ENCODE results near the gene VDR.

The VDR gene

DNA sequence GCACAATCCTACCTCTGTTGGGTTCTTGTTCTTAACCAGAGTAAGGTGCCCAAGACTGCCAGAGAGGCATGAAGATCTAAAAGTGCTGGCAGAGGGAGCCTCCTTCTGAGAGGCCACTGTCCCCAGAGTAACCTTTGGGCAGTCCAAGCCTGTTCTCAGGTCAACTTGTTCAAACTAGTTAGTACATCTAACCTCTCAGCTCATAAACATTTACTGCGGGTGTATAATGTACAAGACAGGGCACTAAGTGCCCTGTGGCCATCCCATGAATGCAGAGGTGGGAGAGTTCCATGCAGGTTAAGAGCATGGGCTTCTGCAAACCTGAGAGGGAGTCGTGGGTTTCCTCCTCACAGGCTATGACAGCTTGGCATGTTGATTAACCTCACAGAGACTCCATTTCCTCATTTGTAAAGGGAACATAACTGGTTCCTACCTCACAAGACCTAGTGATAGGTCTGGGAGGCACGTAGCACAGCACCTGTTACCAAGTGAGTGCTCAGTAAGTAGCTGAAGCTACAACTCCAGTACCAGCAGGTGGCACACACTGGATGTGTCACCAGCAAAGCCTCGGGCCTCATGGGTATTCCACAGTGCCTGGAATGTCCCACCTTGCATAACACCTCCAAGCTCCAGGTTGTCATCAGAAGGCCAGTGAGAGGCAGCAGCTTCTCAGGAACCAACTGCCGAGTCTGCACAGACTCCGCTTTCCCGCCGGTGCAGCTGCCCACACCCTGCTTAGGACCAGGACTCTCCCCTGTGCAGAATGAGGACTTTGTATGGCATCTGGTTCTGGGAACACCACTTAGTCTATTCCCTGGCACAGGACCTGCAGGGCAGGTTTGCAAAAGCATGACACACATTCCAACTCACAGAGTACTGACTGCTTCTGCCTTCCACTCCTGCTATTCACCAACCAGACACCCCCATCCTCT, 4.4 kb downstream of the VDR start:
- in situ Hi-C loops (cut with HindIII; ENCODE audit: low pct_ligation_motif_present, low pct_unique_long_range_greater_than_20kb, low sequenced_read_pairs), result no loop called here
- DNase-seq, result no peak

DNA sequence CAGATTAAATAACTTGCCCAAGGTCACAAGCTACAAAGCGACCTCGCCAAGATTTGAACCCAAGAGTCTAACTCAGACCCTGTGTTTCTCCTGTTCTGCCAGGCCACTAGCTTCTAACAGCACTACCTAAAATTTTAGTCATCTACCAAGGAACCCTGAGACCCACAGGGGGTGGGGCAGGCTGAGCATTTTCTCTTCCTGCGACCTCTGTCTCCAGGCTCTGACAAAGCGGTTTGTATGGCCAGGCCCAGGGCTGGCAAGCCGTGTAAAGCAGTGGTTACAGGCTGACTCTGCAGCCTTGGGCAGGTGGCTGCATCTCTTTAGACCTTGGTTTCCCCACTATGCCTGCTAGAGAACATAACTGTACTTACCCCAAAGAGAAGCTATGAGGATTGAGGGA, 5.3 kb downstream of the VDR start:
- in situ Hi-C loops (cut with HindIII; ENCODE audit: low pct_ligation_motif_present, low pct_unique_long_range_greater_than_20kb, low sequenced_read_pairs), result no loop called here
- DNase-seq, result no peak

DNA sequence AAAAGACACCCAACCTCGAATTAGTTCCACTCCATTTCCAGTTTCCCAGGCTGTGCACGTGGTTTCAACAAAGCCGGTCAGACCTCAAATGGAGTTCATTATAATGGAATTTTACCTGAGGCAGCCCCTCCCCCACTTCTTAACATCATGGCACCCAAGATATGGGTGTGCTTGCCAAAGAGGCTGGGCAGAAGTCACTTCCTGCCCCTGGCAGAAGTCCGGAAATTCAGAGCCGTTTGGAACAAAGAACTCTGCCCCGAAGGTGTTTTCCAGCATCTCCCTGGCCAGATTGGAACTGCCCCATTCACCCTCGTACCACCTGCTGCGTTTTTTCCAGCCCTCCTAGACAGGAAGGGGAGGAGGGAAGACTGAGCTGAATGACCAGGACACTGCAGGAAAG, 8.2 kb downstream of the VDR start:
- peak; percentile 54 for DNase-seq
- in situ Hi-C loops (cut with HindIII; ENCODE audit: low pct_ligation_motif_present, low pct_unique_long_range_greater_than_20kb, low sequenced_read_pairs), result no loop called here

DNA sequence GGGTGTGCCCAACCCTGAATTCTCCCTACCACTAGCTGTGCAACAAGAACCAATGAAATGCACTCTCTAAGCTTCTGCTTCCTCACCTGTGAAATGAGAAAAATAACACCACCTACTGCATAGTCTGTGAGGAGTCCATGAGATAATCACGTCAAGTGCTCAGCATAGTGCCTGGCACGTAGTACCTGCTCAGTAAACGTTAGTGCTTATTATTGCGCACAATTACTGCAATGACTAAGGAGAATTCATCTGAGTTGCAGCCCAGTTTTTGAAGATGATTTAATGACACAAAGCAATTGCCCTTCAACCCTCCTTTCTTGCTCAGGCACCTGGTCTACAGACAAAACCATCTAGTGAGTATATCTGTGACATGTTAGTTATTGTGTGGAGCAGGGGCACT, 8.8 kb downstream of the VDR start:
- DNase-seq, result no peak
- in situ Hi-C loops (cut with HindIII; ENCODE audit: low pct_ligation_motif_present, low pct_unique_long_range_greater_than_20kb, low sequenced_read_pairs), result no loop called here

DNA sequence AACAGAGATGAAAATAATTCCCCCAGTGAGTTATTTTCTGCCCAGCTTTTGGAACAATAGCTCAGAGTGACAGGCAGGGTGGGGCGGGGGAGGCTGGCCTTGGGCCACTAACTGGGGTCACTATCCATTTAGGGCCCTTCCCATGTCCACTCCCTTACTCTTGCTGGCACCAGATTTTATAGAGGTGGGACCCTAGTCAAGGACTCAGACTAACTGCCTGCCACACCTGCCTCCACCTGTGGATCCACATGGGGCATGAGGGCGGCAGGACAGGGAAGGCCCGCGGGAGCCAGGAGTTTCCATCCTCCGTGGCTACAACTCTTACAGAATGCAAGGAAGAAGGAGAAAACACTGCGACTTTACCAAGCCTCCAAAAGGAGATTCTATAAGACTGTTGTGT, 10.1 kb downstream of the VDR start:
- in situ Hi-C loops (cut with HindIII; ENCODE audit: low pct_ligation_motif_present, low pct_unique_long_range_greater_than_20kb, low sequenced_read_pairs), result no loop called here
- DNase-seq, result no peak

DNA sequence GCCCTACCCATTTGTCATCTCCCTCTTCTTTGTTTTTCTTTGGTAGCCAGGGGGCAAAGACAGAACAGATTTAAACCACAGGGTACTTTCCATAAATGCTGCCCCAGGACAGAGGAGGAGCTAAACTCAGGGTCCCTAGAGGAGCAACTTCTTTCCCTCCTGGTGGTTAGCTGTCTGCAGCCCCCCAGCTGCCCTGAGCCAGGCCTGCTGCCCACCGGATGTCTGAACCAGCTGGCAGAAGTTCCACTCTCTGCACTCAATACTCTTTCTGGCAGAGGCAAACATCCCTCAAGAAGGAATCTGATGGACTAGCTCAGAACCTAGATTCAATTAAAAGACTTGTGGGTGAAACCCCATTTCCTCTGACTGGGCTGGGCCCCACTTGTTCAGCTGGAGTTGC, 10.7 kb downstream of the VDR start:
- in situ Hi-C loops (cut with HindIII; ENCODE audit: low pct_ligation_motif_present, low pct_unique_long_range_greater_than_20kb, low sequenced_read_pairs), result no loop called here
- no peak for DNase-seq

DNA sequence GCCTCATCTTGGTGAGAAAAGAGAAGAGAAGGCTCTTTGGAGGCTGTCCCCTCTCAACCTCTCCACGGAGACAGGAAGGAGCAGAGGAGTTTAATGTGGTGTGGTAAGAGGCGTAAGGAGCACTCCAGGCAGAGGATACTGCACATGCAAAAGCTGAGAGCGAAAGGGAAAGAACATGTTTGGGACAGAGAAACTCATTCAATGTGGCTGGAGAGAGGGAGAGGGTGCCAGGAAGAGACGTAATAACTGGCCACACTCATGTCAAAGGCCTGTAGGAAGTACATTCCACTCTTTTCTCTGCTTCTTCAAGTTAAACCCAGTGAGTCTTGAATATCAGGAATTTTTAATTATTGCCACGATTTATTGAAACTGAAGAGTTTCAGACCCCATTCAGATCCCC, 12.0 kb downstream of the VDR start:
- no peak for DNase-seq
- in situ Hi-C loops (cut with HindIII; ENCODE audit: low pct_ligation_motif_present, low pct_unique_long_range_greater_than_20kb, low sequenced_read_pairs), result no loop called here

DNA sequence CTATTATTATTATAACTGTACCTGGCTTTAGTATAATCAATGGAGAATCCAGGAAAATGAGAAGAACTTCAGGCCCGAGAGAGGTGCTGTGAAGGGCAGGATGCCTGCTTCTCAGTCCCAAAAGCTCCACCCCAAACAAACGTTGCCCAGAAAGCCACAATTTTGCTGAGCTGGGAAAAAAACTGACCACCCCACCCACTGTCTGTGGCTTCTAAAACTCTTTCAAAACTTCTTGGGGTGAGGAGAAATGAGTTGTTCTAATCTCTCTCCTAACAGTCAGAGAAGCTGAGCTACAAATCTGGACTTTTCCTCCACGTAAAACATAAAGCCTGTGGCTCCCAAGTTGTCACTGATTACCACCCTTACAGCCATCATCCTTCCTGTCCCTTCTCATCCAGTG, 13.4 kb downstream of the VDR start:
- DNase-seq, result no peak
- in situ Hi-C loops (cut with HindIII; ENCODE audit: low pct_ligation_motif_present, low pct_unique_long_range_greater_than_20kb, low sequenced_read_pairs), result no loop called here

DNA sequence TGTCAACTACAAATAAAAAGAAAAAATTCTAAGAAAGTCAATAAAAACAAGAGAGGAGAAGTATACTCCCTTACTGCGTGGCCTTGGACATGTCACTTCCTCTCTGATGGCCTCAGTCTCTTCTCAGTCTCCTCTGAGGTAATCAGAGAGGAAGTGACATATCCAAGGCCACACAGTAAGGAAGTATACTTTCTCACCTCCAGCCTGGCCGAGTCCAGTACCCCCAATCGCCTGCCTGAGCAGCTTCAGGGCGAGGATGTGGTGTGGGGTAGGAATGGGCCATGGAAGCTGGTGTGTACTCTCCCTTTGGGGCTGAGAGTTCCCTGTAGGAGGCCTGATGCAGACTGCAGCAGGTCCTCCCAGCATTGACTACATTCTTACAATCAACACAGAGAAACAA, 15.8 kb downstream of the VDR start:
- DNase-seq, result no peak
- in situ Hi-C loops (cut with HindIII; ENCODE audit: low pct_ligation_motif_present, low pct_unique_long_range_greater_than_20kb, low sequenced_read_pairs), result no loop called here

DNA sequence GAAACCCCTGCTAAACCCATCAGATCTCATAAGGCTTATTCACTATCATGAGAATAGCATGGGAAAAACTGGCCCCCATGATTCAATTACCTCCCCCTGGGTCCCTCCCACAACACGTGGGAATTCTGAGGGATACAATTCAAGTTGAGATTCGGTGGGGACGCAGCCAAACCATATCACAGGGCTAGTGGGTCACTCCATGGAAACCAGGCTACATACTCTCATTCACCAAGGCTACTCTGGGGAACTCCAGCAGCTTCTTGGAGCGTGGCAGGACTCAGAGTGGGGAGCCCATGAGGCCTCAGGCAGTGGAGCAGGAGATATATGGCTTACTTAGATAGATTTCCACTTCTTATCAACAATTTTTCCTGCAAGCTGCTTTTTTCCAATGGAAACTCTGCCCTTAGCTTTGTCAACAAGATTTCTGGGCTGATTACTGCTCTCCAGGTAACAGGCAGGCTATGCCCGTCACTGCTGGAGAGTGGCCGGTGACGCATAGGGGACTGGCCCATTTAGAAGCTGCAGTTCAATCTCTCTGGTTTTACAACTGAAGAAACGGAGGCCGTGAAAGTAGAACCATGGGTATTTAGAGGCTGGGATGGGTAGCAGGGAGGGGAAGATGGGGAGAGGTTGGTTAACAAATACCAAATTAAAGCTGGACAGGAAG, 16.5 kb downstream of the VDR start:
- DNase-seq, result no peak
- in situ Hi-C loops (cut with HindIII; ENCODE audit: low pct_ligation_motif_present, low pct_unique_long_range_greater_than_20kb, low sequenced_read_pairs), result no loop called here

DNA sequence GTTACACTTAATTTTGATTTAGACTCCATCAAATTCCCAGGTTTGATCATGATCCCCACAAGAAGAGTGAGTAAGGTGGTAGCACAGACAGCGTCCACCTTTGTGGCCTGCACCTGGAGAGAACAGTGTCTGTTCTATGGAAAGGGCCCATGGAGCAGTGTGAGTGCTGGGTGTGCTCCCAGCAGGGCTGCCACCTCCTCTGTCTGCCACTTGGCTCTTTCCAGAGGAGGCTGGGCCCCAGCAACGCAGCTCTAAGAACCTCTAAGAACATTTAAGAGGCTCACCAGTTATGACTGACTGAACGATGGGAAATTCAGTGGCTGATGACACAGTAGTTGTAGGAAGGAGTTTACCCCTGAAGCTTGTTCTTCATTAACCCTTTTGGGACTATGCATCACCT, 17.3 kb downstream of the VDR start:
- DNase-seq, result no peak
- in situ Hi-C loops (cut with HindIII; ENCODE audit: low pct_ligation_motif_present, low pct_unique_long_range_greater_than_20kb, low sequenced_read_pairs), result no loop called here

DNA sequence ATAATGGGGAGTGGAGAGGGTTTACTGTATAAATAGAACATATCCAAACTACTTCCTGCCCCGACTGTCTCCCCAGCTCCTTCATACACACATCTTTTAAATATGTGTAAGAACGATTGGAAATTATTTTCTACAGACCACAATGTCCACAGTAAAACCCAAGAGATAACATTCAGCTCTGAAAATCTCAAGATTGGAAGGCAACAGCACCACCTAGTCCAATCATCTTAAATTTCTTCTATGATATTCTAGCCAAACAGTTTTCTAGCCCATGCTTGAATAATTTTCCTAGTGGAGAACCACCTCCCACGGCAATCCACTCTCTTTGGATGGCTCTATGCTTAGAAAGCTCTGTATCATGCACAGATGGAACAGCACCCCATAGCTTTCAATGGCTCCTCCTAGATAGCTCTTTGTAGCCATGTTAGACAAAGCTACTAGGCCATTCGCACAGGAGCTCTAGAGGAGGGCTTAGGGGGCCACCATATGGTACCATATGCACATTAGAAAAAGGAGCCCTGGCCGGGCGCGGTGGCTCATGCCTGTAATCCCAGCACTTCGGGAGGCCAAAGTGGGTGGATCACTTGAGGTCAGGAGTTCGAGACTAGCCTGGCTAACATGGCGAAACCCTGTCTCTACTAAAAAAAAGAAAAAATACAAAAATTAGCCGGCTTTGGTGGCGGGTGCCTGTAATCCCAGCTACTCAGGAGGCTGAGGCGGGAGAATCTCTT, 18.1 kb downstream of the VDR start:
- in situ Hi-C loops (cut with HindIII; ENCODE audit: low pct_ligation_motif_present, low pct_unique_long_range_greater_than_20kb, low sequenced_read_pairs), result no loop called here
- DNase-seq, result peak; percentile 17

DNA sequence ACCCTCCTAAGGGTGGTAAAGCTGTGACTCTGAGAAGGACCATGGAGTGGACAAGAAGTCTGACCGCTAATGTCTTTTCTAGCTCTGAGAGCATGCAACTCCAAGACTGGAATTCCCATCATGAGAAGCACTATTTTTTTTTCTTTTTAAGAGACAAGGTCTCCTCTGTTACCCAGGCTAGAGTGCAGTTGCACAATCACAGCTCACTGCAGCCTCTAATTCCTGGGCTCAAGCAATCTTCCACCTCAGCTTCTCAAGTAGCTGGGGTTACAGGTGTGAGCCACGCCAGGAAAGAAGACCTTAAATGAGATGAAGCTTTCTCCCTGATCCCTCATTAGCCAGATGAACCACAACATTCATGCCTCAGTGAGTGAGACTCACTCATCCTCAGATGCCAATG, 19.2 kb downstream of the VDR start:
- no peak for DNase-seq
- in situ Hi-C loops (cut with HindIII; ENCODE audit: low pct_ligation_motif_present, low pct_unique_long_range_greater_than_20kb, low sequenced_read_pairs), result no loop called here

DNA sequence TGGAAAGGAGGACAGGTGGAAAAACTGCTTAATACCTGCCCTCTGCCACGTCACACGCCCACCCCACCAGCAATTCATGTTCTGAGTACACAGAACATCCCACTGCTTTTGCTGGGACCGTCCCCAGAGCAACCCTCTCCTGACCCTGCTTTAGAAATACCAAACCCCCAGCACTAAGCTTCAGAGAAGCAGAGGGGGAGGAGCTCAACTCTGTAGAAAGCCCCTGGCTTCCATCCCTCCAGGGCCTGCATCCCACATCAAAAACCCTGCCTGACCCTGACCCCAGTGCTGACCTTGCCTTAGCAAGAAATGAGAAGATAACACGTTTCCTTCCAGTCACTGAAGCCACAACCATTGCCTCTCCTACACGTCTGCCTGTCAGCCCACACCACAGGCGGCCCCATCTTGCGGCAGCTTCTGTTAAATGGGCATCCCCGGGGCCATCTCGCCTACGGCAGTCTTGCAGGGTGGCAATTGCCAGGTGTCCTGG, 19.7 kb downstream of the VDR start:
- in situ Hi-C loops (cut with HindIII; ENCODE audit: low pct_ligation_motif_present, low pct_unique_long_range_greater_than_20kb, low sequenced_read_pairs), result no loop called here

DNA sequence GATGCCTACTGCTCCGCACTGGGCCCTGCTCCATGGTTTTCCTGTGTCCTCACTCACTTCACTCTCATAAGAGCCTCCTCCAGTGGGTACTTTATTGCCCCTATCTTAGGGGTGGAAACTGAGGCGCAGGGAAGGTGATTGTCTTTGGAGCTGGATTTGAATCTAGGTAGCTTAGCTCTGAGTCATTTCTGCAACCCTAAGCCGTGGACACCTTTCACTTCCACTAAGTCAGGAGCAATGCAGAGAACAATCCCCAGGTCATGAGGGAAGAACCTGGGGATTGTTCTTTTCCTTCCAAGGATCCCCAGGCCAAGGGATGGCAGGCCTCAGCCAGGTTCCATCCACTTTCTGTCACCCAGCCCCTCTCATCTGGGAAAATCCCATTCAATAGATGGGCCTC, 20.3 kb downstream of the VDR start:
- no peak for DNase-seq
- in situ Hi-C loops (cut with HindIII; ENCODE audit: low pct_ligation_motif_present, low pct_unique_long_range_greater_than_20kb, low sequenced_read_pairs), result no loop called here

More for the DNA sequence above, 19.7 kb downstream of the VDR start:
- DNase-seq, result no peak

DNA sequence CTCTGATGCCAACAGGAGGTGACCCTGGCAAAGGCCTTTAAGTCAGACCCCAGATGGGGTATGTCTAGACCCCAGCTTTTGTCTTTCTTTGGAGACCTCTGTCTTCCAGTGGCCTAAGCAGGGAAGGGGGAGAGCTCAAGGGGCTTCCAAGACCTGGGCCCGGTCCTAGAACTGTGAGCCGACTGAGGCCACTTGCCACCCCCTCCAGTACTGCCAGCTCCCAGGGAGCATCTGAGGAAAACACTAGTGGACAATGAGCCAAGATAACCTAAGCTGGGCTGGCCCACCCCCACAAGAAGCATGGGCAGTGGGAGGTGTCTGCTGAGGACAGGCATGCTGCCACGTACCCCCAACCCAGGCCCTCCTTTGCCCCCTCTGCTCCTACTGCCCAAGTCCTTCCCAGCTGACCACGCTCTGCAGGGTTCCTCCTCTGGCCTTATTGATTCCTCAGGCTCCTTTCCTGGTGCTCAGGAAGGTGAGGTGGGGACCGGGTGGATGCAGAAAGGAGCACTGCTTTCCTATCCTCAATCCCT, 21.1 kb downstream of the VDR start:
- in situ Hi-C loops (cut with HindIII; ENCODE audit: low pct_ligation_motif_present, low pct_unique_long_range_greater_than_20kb, low sequenced_read_pairs), result no loop called here
- DNase-seq, result no peak

DNA sequence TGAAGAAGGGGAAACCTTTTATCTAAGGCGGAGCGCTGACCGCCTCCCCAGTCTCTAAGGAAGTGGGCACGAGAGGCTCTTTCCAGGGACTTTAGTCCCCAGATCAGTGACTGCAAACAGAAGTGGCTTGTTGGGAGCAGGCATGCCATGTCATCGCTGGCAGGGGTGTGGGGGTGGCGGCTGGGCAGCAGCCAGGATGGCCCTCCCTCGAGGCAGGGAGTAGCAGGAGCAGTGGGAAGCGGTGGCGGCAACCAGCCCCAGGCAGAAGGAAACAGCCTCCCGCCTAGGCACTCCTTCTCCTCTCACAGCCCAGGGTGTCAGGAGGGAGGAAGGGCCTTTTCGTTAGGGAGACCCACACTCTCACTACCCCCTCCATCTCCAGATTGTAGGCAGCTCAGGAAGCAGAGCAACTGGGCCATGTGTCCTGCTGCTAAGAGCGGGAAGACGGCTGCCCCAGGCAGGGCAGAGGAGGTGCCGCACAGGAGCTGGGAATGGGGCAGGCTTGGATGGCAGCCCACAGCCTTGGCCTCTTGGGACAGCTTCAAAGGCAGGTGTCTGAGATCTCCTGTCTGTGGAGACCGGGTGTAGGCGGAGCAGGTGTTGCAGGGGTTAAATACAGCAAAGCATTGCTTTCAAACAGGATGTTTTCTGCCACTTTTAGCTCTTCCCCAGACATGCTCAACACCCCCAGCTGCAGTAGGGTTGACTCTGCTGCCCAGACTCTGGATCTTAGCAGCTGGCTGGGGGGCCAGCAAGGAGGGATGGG, 21.8 kb downstream of the VDR start:
- DNase-seq, result no peak
- in situ Hi-C loops (cut with HindIII; ENCODE audit: low pct_ligation_motif_present, low pct_unique_long_range_greater_than_20kb, low sequenced_read_pairs), result no loop called here

DNA sequence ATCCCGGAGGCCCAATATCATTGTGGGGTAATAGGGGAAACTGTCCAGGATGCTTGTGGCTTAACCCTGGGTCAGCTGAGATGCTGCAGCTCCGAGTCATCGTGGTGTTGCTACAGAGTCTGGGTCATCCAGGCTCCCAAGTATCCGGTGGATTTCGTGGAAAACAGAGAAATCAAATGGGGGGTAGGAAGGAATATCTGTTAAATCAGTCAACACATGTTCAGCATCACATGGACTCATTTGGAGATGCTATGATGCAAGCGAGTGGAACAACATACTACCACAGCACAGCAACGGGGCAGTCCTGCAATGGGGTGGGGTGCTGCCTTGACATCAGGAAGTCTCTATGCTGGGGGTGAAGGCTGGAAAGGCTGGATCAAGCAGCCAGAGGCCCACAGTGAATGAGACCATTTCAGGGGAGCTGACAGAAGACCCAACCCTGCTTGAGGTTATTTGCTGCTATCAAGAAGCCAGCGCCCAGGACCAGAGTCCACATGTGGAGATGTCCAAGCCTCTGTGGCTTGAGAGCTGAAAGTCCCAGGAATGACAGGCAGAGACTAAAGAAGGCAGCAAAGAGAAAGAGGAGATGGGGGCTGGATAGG, 22.9 kb downstream of the VDR start:
- DNase-seq, result peak; percentile 84
- in situ Hi-C loops (cut with HindIII; ENCODE audit: low pct_ligation_motif_present, low pct_unique_long_range_greater_than_20kb, low sequenced_read_pairs), result no loop called here
